ENCODE results near the gene SLAIN2.
"Not testable (repeated sequence)": the region's sequence is repeated elsewhere in the genome, so short reads cannot be mapped to it uniquely, and the experiment has no call there.

SLAIN2 gene

DNA sequence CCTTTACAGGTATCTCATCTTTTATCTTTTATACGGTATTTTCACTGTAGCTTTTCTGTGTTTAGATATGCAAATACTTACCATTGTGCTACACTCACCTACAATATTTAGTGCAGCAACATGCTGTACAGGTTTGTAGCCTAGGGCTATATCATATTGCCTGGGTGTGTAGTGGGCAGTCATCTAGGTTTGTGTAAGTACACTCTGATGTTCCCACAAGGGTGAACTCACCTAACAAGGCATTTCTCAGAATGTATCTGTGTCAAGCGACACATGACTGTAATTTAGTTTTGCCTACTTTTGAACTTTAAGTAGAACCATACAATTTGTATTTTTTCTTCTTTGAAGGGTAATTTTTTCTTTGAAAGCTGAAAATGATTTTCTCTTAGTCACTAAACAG lies 87.6 kb downstream of the SLAIN2 start:
- TF ChIP-seq, protein P1, sequence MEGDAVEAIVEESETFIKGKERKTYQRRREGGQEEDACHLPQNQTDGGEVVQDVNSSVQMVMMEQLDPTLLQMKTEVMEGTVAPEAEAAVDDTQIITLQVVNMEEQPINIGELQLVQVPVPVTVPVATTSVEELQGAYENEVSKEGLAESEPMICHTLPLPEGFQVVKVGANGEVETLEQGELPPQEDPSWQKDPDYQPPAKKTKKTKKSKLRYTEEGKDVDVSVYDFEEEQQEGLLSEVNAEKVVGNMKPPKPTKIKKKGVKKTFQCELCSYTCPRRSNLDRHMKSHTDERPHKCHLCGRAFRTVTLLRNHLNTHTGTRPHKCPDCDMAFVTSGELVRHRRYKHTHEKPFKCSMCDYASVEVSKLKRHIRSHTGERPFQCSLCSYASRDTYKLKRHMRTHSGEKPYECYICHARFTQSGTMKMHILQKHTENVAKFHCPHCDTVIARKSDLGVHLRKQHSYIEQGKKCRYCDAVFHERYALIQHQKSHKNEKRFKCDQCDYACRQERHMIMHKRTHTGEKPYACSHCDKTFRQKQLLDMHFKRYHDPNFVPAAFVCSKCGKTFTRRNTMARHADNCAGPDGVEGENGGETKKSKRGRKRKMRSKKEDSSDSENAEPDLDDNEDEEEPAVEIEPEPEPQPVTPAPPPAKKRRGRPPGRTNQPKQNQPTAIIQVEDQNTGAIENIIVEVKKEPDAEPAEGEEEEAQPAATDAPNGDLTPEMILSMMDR (IDR thresholded peaks at IDR 0.05; ENCODE audit: insufficient read depth, low read depth, low read length, missing control alignments), result no peak
- no peak overlapping the region for H3K4me3 ChIP-seq (ENCODE audit: low read depth, low read length)
- no peak for DNase-seq (ENCODE audit: low read depth)

DNA sequence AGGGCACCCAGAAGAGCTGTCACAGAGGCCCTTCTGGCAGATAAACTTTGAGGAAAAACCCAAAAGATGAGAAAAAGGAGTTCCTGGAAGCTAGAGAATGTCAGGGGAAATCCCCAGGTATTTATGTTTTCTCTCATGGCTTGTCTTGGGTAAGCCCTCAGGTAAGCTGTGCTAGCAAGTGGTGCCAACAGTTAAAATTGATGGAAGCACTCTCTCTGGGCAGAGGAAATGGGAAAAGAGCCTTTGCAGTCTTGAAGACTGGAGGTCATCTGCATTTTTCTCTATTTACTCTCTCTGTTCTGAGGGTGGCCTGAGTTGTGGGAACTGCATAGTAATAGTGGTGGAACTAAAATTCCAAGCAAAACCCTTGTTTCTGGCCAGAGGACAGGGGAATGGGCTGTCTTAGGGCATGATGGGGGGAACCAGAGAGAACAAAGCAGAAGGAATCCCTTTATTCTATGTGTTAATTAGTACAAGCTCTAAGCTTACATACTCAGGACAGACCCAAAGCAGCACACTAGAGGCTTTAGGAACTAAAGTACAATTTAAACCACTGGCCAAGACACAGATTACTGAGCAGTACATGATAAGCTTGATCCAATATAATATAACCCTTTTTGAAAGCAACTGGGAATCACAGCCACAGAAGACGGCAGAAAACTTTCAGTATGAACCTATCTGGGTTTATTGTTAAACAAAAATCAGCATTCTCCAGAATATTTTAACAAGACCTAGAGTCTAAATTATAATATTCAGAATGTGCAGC lies 88.6 kb downstream of the SLAIN2 start:
- TF ChIP-seq, protein P1 (IDR thresholded peaks at IDR 0.05; ENCODE audit: insufficient read depth, low read depth, low read length, missing control alignments), result no peak
- DNase-seq (ENCODE audit: low read depth), result no peak
- H3K4me3 ChIP-seq (ENCODE audit: low read depth, low read length), result no peak overlapping the region

DNA sequence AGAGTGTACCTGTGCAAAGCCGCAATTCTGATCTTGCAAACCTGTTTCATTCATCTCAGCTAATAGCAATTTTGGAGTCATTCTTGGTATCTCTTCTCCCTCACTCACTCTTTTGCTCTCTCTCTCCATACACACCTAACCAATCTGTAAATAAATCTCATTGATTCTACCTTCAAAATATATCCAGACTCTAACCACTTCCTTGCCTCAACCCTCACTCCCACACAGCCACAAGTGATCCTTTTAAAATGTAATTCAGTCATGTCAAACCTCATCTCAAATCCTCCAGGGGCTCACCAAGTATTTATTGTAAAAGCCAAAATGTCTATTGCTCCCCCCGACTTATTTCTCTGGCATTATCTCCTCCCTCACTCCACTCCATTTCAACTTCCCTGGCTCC lies 90.1 kb downstream of the SLAIN2 start:
- TF ChIP-seq, protein P1 (IDR thresholded peaks at IDR 0.05; ENCODE audit: insufficient read depth, low read depth, low read length, missing control alignments), result no peak
- no peak for DNase-seq (ENCODE audit: low read depth)
- no peak overlapping the region for H3K4me3 ChIP-seq (ENCODE audit: low read depth, low read length)

DNA sequence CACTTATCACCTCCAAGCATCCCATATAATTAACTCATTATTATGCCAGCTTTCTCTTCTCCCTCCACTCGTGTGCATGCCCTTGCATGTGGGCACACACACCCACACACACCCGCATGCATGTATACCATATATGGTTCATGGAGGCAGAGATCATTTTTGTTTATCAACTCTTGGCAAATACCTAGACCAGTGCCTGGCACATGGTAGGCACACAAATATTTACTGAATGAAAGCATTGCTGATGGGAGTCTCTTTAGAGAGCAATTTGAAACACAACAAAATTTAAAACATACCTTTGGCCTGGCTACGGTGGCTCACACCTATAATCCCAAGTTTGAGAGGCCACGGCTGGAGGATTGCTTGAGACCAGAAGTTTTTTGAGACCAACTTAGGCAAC lies 90.7 kb downstream of the SLAIN2 start:
- TF ChIP-seq, protein P1 (IDR thresholded peaks at IDR 0.05; ENCODE audit: insufficient read depth, low read depth, low read length, missing control alignments), result no peak
- no peak for DNase-seq (ENCODE audit: low read depth)
- H3K4me3 ChIP-seq (ENCODE audit: low read depth, low read length), result no peak overlapping the region

DNA sequence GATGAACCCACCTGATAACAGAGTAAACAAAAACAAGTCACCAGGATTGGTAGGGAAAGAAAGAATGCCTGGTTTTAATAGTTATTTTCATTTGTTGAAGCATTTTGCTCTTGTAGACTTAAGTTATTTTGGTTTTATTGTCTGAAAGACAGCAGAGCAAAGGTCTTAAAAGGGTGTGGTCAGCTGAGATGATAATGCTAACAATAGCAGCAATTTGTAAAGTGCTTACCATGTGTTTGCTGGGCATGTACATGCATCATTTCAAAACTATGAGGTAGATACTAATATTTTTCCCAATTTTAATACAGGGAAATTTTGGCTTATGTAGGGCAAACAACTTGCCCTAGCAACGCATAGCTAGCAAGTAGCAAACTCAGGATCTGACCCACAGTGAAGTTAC lies 95.0 kb downstream of the SLAIN2 start:
- no peak for DNase-seq (ENCODE audit: low read depth)
- H3K4me3 ChIP-seq (ENCODE audit: low read depth, low read length), result no peak overlapping the region
- TF ChIP-seq, protein P1 (IDR thresholded peaks at IDR 0.05; ENCODE audit: insufficient read depth, low read depth, low read length, missing control alignments), result no peak

DNA sequence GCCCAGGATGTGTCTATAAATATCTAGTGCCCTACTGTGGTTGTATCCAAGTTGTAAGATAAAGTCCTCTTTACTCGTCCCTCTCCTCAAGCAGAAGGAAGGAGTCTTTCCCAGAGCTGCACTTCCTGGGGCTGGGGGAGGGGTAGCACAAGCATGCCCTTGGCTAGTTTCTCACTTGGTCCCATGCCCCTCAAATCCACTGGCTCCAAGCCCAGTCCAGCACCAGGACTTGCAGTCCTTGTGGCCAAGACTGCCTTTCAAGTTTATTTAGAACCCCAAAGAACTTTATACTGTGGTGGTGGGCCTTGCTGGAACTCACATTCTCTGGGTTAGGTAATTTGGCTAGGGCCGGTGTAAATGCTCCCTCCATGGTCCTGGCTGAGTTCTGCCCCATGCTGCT lies 98.7 kb downstream of the SLAIN2 start:
- TF ChIP-seq, protein P1 (IDR thresholded peaks at IDR 0.05; ENCODE audit: insufficient read depth, low read depth, low read length, missing control alignments), result no peak
- no peak for DNase-seq (ENCODE audit: low read depth)

DNA sequence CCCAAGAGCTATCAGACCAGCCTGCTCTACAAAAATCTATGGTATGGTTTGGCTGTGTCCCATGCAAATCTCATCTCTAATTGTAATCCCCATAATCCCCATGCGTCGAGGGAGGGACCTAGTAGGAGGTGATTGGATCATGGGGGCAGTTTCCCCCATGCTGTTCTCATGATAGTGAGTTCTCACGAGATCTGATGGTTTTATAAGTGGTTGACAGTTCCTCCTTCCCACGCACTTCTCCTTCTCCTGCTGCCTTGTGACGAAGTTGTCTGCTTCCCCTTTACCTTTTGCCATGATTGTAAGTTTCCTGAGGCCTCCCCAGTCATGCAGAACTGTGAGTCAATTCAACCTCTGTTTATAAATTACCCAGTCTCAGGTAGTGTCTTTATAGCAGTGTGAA lies 99.6 kb downstream of the SLAIN2 start:
- not testable (repeated sequence) for DNase-seq (ENCODE audit: low read depth); H3K4me3 ChIP-seq (ENCODE audit: low read depth, low read length)

More for the DNA sequence above, 98.7 kb downstream of the SLAIN2 start:
- H3K4me3 ChIP-seq (ENCODE audit: low read depth, low read length), result no peak overlapping the region

Data from GM12865 (cell line).